ENCODE data around the gene RFLNA.
"Not testable (repeated sequence)": the region's sequence is repeated elsewhere in the genome, so short reads cannot be mapped to it uniquely, and the experiment has no call there.

DNA sequence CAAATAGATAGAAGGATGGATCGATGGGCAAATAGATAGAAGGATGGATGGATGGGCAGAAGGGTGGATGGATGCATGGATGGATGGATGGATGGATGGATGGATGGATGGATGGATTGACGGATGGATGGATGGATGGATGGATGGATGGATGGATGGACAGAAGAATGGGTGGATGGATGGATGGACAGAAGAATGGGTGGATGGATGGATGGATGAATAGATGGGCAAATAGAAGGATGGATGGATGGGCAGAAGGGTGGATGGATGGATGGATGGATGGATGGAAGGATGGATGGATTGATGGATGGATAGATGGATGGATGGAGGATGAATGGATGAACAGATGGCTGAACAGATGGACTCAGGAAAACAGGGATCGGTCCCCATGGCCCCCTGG is 5.8 kb downstream of the RFLNA start:
- TF ChIP-seq, protein P1, sequence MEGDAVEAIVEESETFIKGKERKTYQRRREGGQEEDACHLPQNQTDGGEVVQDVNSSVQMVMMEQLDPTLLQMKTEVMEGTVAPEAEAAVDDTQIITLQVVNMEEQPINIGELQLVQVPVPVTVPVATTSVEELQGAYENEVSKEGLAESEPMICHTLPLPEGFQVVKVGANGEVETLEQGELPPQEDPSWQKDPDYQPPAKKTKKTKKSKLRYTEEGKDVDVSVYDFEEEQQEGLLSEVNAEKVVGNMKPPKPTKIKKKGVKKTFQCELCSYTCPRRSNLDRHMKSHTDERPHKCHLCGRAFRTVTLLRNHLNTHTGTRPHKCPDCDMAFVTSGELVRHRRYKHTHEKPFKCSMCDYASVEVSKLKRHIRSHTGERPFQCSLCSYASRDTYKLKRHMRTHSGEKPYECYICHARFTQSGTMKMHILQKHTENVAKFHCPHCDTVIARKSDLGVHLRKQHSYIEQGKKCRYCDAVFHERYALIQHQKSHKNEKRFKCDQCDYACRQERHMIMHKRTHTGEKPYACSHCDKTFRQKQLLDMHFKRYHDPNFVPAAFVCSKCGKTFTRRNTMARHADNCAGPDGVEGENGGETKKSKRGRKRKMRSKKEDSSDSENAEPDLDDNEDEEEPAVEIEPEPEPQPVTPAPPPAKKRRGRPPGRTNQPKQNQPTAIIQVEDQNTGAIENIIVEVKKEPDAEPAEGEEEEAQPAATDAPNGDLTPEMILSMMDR (IDR thresholded peaks at IDR 0.05; ENCODE audit: low read length): not testable (repeated sequence)
- not testable (repeated sequence) for TF ChIP-seq EZH2 (IDR thresholded peaks at IDR 0.05; ENCODE audit: borderline replicate concordance, low read length)
